Mucosa of stomach (tissue), 1 donor: ENCODE results near the gene ANKK1.

ENCODE experiments used
- H3K27me3 ChIP-seq: one replicate; pipeline ENCODE4 v1.7.0; 2013; ENCODE audit warnings: mild to moderate bottlenecking, low read length; ENCODE audit not compliant: control insufficient read depth, insufficient read depth
- H3K36me3 ChIP-seq: one replicate; pipeline ENCODE4 v1.7.0; 2013; ENCODE audit warnings: low read length; ENCODE audit not compliant: control insufficient read depth, insufficient read depth
- H3K4me1 ChIP-seq: one replicate; pipeline ENCODE4 v1.7.0; 2013; ENCODE audit warnings: mild to moderate bottlenecking, low read length; ENCODE audit not compliant: control insufficient read depth, insufficient read depth
- H3K4me3 ChIP-seq: one replicate; pipeline ENCODE4 v1.7.0; 2013; ENCODE audit warnings: low read length
- H3K9ac ChIP-seq: one replicate; pipeline ENCODE4 v1.7.0; 2013; ENCODE audit warnings: mild to moderate bottlenecking, low read length, moderate library complexity
- H3K9me3 ChIP-seq: one replicate; pipeline ENCODE4 v1.7.0; 2013; ENCODE audit warnings: mild to moderate bottlenecking, low read length, moderate library complexity; ENCODE audit not compliant: control insufficient read depth
- donor health status: Pancreatic carcinoma.

The ANKK1 gene

GRCh38 chr11:113400631-113401230, 13.2 kb downstream of the ANKK1 start:
- H3K4me1 ChIP-seq = no peaks in the 10 kb centered on the region
- H3K9ac ChIP-seq = no peak overlapping the region
- no peaks in the 10 kb centered on the region for H3K9me3 ChIP-seq
- H3K27me3 ChIP-seq = no peaks in the 10 kb centered on the region
- no peaks in the 10 kb centered on the region for H3K36me3 ChIP-seq
- no peak overlapping the region for H3K4me3 ChIP-seq

DNA sequence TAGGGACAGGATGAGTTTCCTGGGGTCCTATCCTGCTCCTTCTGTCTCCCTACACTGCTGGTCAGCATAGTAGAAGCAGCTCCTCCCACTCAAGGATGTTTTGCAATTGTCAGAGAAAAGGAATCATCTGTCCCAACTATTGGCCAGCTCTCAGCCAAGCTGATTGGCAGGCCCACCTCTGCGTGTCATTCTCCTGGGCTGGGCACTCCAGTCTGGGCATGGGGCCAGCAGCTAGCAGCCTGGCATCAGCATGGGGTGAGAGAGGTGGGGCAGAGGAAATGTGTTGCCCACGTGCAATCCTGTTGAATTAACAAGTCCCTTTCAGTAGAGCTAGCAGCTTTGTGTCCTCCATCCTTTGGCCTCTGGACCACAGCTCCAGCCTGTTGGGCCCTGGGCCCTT, 14.1 kb downstream of the ANKK1 start:
- no peaks in the 10 kb centered on the region for H3K9me3 ChIP-seq
- no peak overlapping the region for H3K9ac ChIP-seq
- no peak overlapping the region for H3K4me3 ChIP-seq
- no peaks in the 10 kb centered on the region for H3K27me3 ChIP-seq
- H3K36me3 ChIP-seq = no peaks in the 10 kb centered on the region
- no peaks in the 10 kb centered on the region for H3K4me1 ChIP-seq

DNA sequence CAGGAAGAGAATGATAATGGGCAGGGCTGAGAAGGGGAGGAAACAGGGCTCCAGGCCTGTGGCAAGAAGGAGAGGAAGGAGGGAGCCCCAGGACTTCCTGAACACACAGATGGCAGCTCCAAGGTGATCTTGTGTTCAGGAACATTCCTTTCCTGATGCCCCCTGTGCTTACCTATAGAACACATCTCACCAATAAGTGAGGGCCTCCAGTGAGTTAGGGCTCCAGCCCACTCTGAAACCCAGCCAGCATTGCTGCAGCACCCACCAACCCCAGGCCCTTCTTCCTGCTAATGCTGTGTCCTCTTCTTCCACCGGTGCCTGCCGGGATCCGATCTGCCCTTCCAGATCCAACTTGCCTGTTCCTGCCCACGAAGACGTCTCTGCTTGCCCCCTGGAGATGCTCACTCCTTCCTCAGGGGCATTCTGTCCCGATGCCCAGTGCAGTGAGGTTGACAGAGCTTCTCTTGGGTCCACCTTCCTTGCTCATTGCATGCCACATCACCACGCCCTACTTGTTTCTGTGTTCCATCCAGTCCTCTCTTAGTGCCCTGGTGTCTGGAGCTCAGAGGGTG, 17.4 kb downstream of the ANKK1 start:
- Histone ChIP-seq H3K9me3 (no peaks in the 10 kb centered on the region), H3K9ac (no peak overlapping the region), H3K36me3 (no peaks in the 10 kb centered on the region), H3K27me3 (no peaks in the 10 kb centered on the region), H3K4me3 (no peak overlapping the region), H3K4me1 (no peaks in the 10 kb centered on the region)

DNA sequence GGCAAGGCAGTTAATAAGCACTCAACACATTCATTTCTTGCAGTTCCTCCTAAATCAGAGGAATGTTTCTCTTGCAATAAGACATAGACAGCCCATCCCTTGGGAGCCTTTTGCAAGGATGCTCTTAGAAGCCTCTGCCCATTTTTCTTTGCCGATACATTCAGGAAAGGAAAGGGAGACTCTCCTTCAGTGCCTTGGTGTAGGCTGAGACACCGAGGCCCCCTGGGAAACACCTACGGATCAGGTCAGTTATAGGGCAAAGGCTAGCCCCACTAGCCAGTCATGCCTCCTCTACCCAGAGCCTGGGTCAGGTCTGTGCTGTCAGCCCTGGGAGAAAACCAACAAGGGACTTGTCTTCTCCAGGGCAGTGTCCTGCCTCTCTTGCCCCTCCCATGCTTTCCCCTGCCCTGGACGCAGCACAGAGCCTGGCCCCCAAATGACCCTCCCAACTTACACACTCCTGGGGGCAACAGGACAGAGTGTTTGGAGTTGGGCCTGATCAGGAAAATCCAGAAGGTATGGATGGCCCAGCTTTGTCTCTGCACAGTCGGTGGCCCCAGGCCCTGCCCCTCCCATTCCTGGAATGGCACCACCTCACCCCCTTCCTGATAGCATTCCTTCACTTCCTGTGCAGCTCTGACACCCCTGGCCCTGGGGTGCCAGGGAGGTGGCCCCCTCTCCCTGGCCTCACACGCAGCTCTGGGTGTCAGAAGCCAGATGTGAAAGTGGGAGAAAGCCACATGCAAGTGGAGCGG, 18.3 kb downstream of the ANKK1 start:
- Histone ChIP-seq H3K4me3 (no peak overlapping the region), H3K9ac (no peak overlapping the region), H3K27me3 (no peaks in the 10 kb centered on the region), H3K9me3 (no peaks in the 10 kb centered on the region), H3K4me1 (no peaks in the 10 kb centered on the region), H3K36me3 (no peaks in the 10 kb centered on the region)

- Histone ChIP-seq H3K9me3 (no peaks in the 10 kb centered on the region), H3K9ac (no peak overlapping the region), H3K36me3 (no peaks in the 10 kb centered on the region)
Measured at GRCh38 chr11:113407163-113407562, 19.6 kb downstream of the ANKK1 start.

GRCh38 chr11:113408206-113408605, 20.6 kb downstream of the ANKK1 start:
- H3K4me1 ChIP-seq = no peaks in the 10 kb centered on the region
- no peak overlapping the region for H3K9ac ChIP-seq
- H3K36me3 ChIP-seq = no peaks in the 10 kb centered on the region
- H3K27me3 ChIP-seq = no peaks in the 10 kb centered on the region
- H3K9me3 ChIP-seq = no peaks in the 10 kb centered on the region
- H3K4me3 ChIP-seq = no peak overlapping the region

More at GRCh38 chr11:113407163-113407562, 19.6 kb downstream of the ANKK1 start:
- Histone ChIP-seq H3K4me3 (no peak overlapping the region), H3K27me3 (no peaks in the 10 kb centered on the region), H3K4me1 (no peaks in the 10 kb centered on the region)

DNA sequence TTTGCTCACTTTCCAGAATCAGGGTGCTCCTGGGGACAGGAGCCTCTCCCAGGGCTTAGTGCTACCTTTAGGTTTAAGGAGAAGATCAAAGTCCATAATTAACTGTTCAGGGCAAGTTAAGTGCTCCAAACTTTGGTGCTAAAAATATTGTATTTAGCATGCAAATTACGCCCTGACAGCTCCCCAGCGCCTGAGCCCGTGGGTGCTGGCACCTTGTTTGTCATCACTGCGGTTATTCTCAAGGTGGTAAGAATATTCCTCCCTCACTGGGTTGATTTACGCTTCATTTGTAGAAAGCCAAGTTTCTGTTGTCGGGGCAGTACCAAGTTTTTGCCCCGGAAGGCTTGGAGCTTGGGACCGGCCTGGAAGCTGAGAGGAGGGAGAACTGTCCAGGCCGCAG, 21.3 kb downstream of the ANKK1 start:
- Histone ChIP-seq H3K36me3 (no peaks in the 10 kb centered on the region), H3K4me3 (no peak overlapping the region), H3K27me3 (no peaks in the 10 kb centered on the region), H3K9ac (no peak overlapping the region), H3K9me3 (no peaks in the 10 kb centered on the region), H3K4me1 (no peaks in the 10 kb centered on the region)

GRCh38 chr11:113409526-113409925, 21.9 kb downstream of the ANKK1 start:
- H3K9ac ChIP-seq = no peak overlapping the region
- no peak overlapping the region for H3K4me3 ChIP-seq
- H3K27me3 ChIP-seq = no peaks in the 10 kb centered on the region
- H3K4me1 ChIP-seq = no peaks in the 10 kb centered on the region
- no peaks in the 10 kb centered on the region for H3K36me3 ChIP-seq
- no peaks in the 10 kb centered on the region for H3K9me3 ChIP-seq

DNA sequence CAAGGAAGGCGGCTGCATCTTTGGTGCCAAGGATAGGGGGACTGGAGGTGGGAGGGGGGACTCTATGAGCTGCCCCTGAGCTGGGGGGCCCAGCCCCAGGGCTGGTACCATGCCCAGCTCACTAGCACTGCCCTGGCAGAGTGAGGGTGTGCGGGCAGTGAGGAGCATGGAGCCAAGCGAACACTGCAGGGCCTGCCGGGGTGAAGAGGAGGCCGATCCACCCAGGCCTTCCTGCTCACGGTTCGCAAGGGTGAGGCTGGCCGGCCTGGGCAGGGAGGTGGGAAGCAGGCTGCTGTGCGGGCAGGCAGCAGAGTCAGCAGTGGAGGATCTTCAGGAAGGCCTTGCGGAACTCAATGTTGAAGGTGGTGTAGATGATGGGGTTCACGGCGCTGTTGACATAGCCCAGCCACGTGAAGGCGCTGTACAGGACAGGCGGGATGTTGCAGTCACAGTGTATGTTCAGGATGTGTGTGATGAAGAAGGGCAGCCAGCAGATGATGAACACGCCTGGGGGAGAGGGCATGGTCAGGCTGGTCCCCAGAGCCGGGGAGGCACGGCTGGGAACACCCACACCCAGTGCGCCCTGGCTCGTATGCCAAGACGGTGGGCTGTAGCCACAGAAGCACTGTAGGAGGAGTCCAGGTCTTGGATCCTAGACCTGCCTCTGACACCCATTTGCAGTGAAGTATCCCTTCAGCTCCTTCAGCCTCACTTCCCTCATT, 23.0 kb downstream of the ANKK1 start:
- Histone ChIP-seq H3K9me3 (no peaks in the 10 kb centered on the region), H3K4me1 (no peaks in the 10 kb centered on the region), H3K9ac (no peak overlapping the region), H3K36me3 (no peaks in the 10 kb centered on the region), H3K4me3 (no peak overlapping the region), H3K27me3 (no peaks in the 10 kb centered on the region)

- no peaks in the 10 kb centered on the region for H3K27me3 ChIP-seq
- H3K9me3 ChIP-seq = no peaks in the 10 kb centered on the region
- no peaks in the 10 kb centered on the region for H3K36me3 ChIP-seq
- no peaks in the 10 kb centered on the region for H3K4me1 ChIP-seq
- H3K9ac ChIP-seq = no peak overlapping the region
- H3K4me3 ChIP-seq = no peak overlapping the region
Measured at GRCh38 chr11:113411536-113411935, 24.0 kb downstream of the ANKK1 start.

- Histone ChIP-seq H3K9ac (no peak overlapping the region), H3K27me3 (no peaks in the 10 kb centered on the region), H3K4me1 (no peaks in the 10 kb centered on the region)
Measured at GRCh38 chr11:113412675-113413074, 25.1 kb downstream of the ANKK1 start.

GRCh38 chr11:113415343-113415742, 27.8 kb downstream of the ANKK1 start:
- H3K4me1 ChIP-seq = no peaks in the 10 kb centered on the region
- H3K36me3 ChIP-seq = no peaks in the 10 kb centered on the region
- no peak overlapping the region for H3K4me3 ChIP-seq
- H3K9ac ChIP-seq = no peak overlapping the region
- H3K27me3 ChIP-seq = no peaks in the 10 kb centered on the region
- no peaks in the 10 kb centered on the region for H3K9me3 ChIP-seq

More at GRCh38 chr11:113412675-113413074, 25.1 kb downstream of the ANKK1 start:
- Histone ChIP-seq H3K4me3 (no peak overlapping the region), H3K9me3 (no peaks in the 10 kb centered on the region), H3K36me3 (no peaks in the 10 kb centered on the region)
